GM12891 (cell line): ENCODE measurements around the gene RCBTB1.
"Not testable (repeated sequence)": the region's sequence is repeated elsewhere in the genome, so short reads cannot be mapped to it uniquely, and the experiment has no call there.

Source experiments
- DNase-seq: peaks from one replicate; pipeline ENCODE4 v3.0.0; 2011; ENCODE audit warnings: low spot score; ENCODE audit not compliant: insufficient read length
- FAIRE-seq: peaks from 2 replicates; lab custom pipeline; 2011; peaks lifted over from hg19 to GRCh38; lab: Jason Lieb, UNC
- PAX5 ChIP-seq: IDR thresholded peaks from 2 replicates; pipeline ENCODE4 v1.6.1; 2011; ENCODE audit warnings: low read length, moderate library complexity, mild to moderate bottlenecking; ENCODE audit not compliant: insufficient read depth, severe bottlenecking
- POLR2A ChIP-seq: IDR thresholded peaks from 2 replicates; pipeline ENCODE4 v1.6.1; 2011; ENCODE audit warnings: low read depth, low read length, control low read depth
- POLR2AphosphoS5 ChIP-seq: IDR thresholded peaks from 2 replicates; pipeline ENCODE4 v1.6.1; 2011; ENCODE audit warnings: low read depth, low read length, control low read depth
- POU2F2 ChIP-seq: IDR thresholded peaks from 2 replicates; pipeline ENCODE4 v1.6.1; 2011; ENCODE audit warnings: low read depth, mild to moderate bottlenecking, control low read depth, low read length, moderate library complexity
- SPI1 ChIP-seq: IDR thresholded peaks from 2 replicates; pipeline ENCODE4 v1.6.1; 2011; ENCODE audit warnings: low read depth, low read length, control low read depth
- TAF1 ChIP-seq: IDR thresholded peaks from 2 replicates; pipeline ENCODE4 v1.6.1; 2011; ENCODE audit warnings: low read depth, low read length, control low read depth

The RCBTB1 gene

DNA sequence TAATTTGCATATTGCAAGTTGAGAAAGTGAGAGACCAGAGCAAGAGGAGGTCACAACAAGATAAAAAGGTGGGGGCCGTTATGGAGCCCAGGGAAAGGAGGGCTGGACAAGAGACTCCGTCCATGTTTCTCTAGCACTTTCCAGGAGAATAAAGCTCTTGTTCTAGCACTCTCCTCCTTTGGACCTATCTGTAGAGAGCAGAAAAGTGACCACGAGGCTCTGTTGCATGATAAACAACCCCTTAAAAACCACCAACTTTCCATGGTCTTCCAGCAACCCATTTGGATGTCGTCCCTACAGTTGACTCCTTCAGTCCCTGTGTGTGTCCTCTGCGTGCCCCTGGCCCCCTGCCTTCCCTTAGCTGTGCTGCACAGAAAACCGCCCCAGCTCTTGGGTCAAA lies 38.9 kb upstream of the RCBTB1 start:
- DNase-seq (no peak), FAIRE-seq (no peak)
- TF ChIP-seq TAF1 (no peak), PAX5 (no peak), POU2F2 (no peak), POLR2A (no peak), POLR2AphosphoS5 (no peak), SPI1 (no peak)

DNA sequence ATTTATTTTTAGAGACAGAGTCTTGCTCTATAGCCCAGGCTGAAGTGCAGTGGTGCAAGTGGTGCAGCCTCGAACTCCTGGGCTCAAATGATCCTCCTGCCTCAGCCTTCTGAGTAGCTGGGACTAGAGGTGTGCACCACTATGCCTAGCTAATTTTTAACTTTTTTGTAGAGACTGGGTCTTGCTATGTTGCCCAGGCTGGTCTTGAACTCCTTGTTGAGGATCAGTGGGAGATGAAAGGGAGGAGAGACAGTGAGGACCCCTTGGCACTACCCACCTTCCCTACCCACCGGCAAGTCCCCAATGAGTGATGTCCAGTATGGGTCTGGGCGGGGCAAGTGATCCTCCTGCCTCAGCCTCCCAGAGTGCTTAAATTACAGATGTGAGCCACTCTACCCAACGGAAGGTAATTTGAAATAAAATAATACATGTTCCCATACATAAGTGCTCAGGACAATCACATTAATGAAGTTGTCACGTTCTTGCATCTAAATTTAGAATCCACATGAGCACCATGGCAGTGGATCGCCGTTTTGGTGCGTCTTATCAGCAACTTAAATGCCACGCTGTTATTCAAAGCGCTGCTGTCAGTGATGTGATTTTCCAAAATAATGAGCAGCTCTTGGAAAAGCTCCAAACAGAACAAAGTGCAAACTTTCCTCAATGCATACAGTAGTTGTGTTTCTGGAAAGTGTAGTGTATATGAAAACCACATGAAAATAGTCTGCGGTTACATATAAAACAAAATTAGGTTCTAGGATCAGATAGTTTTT lies 37.0 kb upstream of the RCBTB1 start:
- TF ChIP-seq POLR2A (no peak), POLR2AphosphoS5 (no peak), PAX5 (no peak), TAF1 (no peak), POU2F2 (no peak), SPI1 (no peak)
- FAIRE-seq = no peak

DNA sequence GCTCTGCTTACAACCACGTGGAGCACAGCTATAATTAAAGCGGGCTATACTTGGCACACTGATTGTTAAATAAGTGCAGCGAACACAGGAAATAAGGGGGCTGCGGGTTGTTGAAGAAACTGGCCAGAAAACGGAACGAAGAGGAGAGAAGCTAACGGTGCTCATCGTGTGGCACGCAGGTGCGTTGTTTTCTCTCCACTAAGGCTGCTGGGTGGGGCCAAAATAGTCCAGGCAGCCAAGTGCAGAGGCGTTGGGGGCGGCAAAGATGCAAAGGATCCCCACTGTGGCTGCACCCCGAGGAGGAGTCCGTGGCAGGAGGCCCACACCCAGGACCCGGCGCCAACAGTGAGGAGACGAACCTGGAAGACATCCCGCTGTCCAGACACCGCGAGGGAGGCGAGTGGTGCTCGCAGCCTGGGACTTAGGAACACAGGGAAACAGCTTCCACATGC lies 34.8 kb upstream of the RCBTB1 start:
- DNase-seq (no peak), FAIRE-seq (no peak)

More for the DNA sequence above, 37.0 kb upstream of the RCBTB1 start:
- no peak for DNase-seq

DNA sequence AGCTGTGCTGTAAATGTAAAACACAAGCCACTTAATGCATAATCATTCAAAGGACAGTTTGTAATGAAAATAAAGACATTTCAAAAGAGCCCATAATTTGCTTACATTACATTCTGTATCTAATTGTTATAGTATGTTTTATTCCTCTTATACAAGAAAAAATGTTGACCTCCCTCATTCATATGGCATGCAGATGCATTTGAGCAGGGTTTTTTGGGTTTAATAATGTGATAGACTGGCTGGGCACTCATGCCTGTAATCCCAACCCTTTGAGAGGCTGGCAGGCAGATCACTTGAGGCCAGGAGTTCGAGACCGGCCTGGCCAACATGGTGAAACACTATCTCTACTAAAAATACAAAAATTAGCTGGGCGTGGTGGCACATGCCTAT lies 31.3 kb upstream of the RCBTB1 start:
- FAIRE-seq (no peak), DNase-seq (no peak)
- no peak for TF ChIP-seq SPI1
- no peak for TF ChIP-seq POLR2AphosphoS5
- no peak for TF ChIP-seq POLR2A
- TF ChIP-seq PAX5 = no peak
- no peak for TF ChIP-seq TAF1
- TF ChIP-seq POU2F2 = no peak

More for the DNA sequence above, 34.8 kb upstream of the RCBTB1 start:
- TF ChIP-seq TAF1 (no peak), POLR2AphosphoS5 (no peak)

DNA sequence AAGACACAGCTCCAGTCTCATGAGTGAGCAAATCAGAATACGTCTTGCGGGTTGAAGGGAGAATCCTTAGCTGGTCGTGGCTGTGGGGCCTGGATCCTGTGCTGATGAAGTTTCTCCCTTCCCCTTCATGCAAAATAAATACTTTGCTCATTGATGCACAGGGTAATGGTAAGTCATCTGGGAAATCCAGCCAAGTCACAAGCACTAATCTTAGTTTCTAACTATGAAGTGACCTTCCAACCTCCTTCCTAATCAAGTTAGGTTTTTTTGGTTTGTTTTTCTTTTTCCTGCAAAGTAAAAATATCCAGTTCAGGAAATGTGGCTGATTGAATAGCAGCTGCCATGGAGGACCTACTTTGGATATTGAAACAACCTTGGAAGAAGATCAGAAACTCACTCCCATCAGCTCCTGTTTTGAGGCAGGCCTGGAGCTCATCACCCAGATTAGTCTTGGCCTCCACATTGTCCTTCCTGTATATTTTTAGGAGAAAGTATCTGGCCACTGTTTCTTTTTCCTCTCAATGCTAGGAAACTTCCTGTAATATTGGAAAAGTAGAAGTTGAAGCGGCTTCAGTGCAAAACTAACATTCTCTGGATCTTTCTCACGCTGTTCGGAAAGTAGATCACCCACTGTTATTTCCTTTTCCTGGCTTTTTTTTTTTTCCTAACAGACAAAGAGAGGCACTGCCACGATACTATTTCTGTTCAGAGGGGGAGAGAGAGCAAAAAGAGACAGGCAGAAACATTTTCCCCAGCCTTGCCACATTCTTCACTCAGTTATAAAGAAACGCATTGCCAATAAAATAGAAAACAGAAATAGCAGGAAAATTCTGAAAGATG lies 30.7 kb upstream of the RCBTB1 start:
- FAIRE-seq = no peak
- DNase-seq = no peak
- no peak for TF ChIP-seq SPI1

DNA sequence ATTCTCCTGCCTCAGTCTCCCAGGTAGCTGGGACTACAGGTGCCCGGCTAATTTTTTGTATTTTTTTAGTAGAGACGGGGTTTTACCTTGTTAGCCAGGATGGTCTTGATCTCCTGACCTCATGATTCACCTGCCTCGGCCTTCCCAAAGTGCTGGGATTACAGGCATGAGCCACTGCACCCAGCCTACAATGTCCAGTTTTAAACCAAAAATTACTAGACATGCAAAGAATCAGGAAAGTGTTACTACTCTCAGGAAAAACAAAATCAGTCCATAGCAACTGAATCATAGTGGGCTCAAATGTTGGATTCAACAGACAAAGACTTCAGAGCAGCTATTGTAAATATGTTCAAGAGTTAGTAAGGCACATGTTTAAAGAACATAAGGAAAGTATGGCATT lies 26.7 kb upstream of the RCBTB1 start:
- FAIRE-seq, DNase-seq: not testable (repeated sequence)

DNA sequence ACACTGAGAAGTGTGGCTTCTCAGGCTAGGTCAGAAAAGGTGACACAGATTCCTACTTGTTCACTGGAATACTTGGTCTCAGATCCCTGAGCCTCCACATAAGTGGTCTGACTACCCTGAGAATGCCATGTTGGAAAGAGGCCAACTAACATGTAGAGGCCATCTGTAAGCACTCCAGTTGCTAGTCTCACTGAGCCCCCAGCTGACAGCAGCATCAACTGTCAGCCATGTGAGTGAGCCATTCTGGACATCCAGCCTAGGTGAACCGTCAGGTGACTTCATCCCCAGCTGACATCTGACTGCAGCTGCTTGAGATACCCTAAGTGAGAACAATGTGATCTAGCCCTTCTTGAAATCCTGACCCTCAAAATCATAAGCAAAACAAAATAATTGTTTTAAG lies 24.8 kb upstream of the RCBTB1 start:
- DNase-seq (no peak), FAIRE-seq (peak; percentile 55)
- TF ChIP-seq POU2F2 (no peak), POLR2A (no peak), PAX5 (no peak), SPI1 (no peak), TAF1 (no peak), POLR2AphosphoS5 (no peak)

DNA sequence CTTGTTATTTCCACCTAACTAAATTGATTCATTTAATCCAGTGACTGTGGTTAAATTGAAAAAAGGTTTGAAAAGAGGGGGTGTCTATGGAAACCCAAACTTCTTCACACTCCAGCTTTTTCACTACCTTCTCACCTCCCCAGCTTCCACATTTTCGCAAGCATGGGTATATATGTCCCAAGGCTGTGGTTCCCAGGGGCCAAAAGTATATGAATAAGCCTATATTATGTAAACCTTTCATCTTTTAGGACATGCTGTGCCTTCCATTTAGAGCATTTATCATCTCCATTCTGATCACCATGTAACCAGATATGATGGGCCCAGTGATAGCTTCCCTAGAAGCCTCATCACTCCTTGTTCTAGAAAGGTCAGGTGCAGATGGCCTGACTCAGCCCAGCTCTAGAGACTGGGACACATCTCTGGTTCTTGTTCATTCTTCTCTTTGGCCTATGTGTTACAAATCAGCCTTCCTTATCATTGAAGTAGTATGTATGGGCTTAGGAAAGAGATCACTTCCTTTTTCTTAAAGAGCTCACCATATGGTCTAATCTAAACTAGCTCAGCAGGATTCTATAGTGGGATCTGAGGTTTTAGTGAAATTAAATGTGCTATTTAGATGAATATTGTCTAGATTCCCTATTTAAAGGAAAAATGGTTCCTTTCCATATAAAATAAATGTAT lies 23.4 kb upstream of the RCBTB1 start:
- FAIRE-seq (no peak), DNase-seq (no peak)
- TF ChIP-seq POU2F2 (no peak), POLR2AphosphoS5 (no peak), PAX5 (no peak), TAF1 (no peak), POLR2A (no peak), SPI1 (peak; percentile 71)

DNA sequence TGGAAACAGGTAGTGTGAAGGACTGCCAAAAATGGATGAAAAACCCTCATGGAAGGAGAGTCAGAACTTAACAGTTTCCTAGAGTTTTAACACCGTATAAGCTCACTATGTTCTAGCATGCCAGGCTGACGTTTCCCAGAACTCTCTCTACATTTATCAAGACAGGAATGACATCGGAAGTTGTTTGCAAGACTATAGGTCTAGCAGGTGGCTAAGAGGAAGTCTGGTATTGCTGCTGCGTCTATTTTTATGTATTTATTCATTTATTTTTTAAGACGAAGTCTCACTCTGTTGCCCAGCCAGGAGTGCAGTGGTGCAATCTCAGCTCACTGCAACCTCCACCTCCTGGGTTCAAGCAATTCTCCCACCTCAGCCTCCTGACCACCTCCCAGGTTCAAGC lies 22.4 kb upstream of the RCBTB1 start:
- no peak for TF ChIP-seq POLR2A
- no peak for TF ChIP-seq PAX5
- no peak for TF ChIP-seq POU2F2
- no peak for TF ChIP-seq SPI1
- no peak for TF ChIP-seq TAF1
- no peak for TF ChIP-seq POLR2AphosphoS5
- DNase-seq (no peak), FAIRE-seq (no peak)
